GM20431 (cell line): Measurements from ENCODE around the gene C15orf61.

Experiments
- in situ Hi-C: fragments of 300-500 bp; cut with MseI, MboI; formaldehyde crosslinking; loops from one replicate; pipeline ENCODE4 v1.15.0; 2020; ENCODE audit warnings: low sequenced_read_pairs; ENCODE audit not compliant: unreplicated experiment

Gene C15orf61

DNA sequence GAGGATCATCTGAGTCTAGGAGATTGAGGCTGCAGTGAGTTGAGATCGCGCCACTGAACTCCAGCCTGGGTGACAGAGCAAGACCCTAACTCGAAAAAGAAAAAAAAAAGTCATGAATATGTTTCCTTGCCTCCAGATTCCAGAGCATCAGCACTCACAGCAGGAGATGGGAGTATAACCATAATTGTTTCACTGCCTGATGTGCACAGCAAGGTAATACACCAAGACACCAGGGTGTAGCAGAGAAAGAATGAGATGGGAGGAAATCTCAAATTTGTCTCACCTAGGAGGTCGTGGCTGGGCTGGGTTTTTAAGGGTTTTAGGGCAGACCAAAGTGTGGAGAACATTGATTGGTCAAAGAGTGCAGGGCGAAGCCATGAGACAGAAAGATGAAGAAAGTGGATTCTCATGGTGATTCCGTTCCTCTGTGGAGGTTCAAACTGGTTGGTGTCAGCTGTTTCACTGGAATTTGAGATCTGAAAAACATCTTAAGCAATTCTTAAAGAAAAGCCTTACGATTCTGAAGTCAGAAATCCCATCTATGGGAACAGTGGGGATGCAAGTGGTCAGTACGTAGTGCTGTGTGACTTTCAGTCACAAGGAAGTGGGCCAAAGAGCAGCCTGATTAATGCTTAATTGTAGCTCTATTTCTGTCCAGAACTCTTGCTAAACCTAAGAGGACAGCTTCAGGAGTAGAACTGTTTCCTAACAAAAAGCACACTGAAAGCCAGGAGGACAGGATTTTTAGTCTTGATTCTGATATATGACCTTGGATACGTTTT, 7.8 kb upstream of the C15orf61 start:
- in situ Hi-C loops = no loop called here

DNA sequence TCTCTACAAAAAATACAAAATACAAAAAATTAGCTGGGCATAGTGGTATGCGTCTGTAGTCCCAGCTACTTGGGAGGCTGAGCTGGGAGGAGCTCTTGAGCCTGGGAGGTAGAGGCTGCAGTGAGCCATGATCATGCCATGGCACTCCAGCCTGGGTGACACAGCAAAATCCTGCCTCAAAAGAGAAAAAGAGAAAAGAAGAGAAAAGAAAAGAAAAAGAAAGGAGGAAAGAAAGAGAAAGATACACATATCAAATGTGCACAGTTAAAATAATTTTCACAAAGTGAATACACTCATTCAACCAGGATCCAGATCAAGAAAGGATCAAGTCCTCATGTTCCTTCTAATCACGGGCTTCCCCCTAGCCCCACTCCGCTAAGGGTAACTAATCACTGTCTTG, 5.8 kb upstream of the C15orf61 start:
- in situ Hi-C loops = no loop called here

DNA sequence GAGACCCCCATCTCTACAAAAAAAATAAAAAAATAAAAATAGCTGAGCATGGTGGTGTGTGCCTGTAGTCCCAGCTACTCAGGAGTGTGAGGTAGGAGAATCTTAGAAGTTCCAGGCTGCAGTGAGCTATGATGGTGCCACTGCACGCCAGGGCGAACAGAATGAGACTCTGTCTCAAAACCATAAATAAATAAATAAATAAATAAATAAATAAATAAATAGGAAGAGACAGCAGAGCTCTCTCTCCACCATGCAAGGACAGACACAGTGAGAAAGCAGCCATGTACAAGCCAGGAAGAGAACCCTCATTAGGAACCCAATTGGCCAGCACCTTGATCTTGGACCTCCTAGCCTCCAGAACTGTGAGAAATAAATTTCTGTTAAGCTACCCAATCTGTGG, 5.4 kb upstream of the C15orf61 start:
- in situ Hi-C loops = no loop called here

DNA sequence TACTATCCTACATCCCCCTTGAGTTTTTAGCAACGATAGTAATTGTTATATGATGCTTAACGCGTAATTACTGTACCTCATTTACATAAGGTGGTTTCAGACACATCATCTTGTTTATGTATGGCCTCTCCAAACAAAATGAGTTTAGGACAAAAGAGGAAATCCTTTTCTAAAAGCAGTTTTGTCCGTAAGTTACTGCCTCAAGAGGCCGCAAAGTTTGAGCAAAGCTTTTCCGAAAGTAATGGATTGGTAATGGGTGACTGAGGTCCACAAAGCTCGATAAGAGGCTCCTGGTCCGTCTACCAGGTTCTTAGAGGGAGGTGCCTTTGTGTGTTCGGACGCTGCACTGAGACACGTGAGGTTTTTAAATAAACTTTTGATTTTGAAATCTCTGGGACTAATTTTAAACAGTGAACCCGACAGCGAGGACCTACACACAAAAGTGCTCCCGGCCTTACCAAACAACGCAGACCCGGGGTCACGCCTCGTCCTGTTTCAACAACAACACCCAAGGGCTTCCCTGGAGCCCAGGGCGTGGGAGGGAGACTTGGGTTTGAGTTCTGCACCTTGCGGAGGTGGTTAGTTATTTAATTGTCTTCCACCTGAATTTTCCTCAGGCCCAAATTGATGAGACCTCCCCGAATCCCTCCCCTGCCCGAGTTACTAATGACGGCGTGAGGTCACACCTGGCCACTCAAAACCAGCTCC, 456 bp upstream of the C15orf61 start:
- in situ Hi-C loops = no loop called here

DNA sequence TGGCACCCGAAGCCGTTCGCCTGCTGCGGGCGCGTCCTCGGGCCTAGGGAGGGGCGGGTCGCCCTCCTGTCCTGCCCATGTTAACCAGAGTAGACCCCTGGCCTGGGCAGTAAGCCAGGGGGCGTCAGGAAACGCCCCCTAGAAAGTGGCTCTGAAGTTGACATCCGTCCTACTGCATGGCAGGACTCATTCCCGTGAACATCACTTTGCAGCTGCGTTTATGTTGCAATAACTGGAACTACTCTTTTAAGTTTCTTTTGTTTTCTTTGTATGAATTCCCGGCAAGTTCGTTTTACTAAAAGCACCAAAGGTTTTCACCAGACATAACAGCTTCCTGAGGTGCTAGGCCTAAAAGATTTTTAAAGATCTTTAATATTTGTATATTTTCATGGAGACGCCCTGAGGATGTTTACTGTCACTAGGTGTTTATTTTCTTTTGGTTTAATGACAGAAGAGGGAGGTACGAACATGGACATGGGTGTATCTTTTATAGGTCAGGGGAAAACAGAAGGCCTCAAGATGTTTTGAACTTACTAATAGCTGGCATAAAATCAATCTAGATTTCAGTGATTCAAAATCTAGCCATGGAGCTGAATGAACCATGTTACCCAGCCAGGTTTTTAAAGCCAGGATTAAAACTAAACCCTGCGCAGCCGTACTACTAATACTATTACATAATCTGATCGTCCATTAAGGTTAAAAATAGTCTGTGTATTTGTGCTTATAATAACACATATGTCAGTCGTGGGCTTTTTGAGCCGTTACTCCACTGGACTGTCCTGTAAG, 1.0 kb downstream of the C15orf61 start:
- in situ Hi-C loops = no loop called here

DNA sequence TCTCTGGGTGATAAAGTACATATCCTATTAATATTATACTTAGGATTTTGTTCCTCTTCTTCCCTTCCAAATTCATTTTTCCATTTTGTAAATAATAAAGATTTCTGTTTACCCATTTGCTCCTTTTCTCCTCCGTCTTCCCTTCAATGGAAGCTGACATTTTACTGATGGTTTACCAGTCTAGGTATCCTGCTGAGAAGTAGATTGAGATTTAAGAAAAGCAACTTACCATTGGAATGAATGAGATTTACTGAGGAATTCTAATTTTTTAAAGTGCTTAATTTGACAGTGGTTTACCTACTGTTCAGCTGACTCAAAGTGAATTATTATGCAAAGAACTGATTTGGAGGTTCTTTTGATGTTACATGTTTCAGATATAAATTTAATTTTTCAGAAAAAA, 2.4 kb downstream of the C15orf61 start:
- in situ Hi-C loops = no loop called here

DNA sequence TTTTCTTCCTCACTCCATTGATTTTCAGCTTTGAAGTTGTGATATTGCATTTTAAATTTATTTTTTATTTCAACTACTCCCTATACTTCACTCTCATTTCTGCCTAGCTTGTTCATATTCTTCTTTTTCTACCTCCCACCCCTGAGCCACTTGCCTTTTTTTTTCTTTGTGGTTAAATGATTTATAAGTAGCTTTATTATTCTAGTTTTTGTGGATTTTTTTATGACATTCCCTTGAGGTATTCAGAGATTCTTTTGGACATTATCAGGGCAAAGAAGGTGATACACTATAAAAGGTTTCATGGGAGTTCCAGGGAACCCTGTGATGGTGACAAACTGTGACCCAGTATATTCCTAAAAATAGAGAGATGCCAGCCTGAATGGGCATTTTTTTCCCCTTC, 3.3 kb downstream of the C15orf61 start:
- in situ Hi-C loops = no loop called here

DNA sequence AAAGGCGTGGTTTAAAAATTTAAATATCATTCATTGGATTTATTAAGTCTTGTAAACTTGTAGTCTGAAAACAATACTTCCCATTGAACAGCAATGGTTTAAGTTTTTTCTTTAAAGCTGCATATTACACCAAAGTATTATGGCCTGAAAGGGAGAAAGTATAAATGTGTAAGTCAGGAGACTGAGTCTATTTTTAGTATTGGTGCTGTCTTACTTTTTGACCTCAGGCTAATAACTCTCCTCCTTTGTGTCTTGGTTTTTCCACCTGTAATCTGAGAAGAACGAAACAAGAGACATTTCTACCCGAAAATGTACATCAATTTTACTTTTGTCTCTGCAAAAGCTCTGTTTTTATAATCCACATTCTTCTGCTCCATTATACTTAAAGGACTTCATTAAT, 7.6 kb downstream of the C15orf61 start:
- in situ Hi-C loops = no loop called here

DNA sequence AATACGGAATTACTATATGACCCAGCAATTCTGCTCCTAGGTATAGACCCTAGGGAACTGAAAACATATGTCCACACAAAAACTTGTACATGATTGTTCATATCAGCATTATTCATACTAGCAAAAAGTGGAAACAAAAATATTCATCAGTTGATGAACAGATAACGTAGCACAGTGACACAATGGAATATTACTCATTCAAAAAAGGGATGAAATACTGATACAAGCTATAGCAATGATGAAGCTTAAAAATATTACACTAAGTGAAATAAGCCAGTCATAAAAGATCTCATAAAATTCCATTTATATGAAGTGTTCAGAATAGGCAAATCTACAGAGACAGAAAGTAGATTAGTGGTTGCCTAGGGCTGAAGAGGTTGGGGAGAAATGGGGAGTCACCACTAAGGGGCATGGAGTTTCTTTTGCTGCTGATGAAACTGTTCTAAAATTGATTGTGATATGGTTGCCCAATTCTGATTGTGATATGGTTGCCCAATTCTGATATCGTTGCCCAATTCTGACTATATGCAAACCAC, 10.5 kb downstream of the C15orf61 start:
- in situ Hi-C loops = no loop called here

DNA sequence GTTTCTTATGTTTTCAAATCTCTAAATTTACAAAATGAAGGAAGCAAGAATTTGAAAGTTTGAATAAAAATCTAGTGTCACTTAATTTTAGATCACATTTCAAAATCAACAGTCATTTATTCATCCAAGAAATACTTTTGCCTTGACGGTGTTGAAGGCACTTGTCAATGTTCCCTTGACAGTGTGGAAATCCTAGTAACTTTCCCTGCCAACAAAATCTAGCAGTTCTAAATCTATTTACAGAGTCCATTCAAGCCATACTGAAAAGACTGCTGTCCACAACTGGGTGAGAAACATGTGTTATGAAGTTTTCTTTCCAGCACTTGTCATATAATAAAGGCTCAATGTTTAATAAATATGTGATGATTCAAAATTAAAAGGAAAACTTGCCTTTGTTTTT, 12.9 kb downstream of the C15orf61 start:
- in situ Hi-C loops = no loop called here

DNA sequence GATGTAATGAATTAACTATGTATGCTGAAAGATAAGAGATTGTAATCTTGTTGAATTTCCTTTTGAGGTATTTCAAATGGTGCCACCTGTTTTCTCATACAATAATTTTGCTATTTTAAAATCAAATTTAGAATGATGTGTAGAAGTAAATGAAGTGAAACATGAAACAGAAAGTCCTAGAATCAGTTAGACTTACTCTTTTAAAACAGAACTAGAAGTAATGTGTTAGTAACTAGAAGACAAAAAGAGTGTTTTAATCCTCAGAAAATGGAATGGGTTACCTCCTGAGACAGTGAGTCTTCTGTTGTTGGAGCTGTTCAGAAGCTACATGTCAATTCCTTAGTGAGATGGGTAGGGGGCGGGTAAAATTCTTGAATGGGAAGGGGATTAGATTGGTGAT, 13.4 kb downstream of the C15orf61 start:
- in situ Hi-C loops = no loop called here

DNA sequence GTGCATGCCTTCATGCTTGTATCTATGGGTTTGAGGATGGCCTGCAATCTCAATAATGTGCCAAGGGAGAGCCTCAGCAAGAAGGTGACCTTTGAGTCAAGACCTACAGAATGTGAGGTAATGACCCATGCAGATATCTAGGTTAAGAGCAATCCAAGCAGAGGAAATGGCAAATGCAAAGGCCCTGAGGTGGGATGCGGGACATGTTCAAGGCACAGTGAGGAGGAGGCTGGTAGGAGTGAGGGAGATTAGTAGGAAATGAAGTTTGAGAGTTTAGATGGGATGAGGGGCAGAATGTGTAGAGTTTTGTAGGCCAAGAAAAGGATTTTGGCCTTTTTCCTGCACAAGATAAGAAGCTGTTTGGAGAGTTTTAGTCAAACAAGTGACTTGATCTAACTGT, 16.8 kb downstream of the C15orf61 start:
- in situ Hi-C loops = no loop called here

DNA sequence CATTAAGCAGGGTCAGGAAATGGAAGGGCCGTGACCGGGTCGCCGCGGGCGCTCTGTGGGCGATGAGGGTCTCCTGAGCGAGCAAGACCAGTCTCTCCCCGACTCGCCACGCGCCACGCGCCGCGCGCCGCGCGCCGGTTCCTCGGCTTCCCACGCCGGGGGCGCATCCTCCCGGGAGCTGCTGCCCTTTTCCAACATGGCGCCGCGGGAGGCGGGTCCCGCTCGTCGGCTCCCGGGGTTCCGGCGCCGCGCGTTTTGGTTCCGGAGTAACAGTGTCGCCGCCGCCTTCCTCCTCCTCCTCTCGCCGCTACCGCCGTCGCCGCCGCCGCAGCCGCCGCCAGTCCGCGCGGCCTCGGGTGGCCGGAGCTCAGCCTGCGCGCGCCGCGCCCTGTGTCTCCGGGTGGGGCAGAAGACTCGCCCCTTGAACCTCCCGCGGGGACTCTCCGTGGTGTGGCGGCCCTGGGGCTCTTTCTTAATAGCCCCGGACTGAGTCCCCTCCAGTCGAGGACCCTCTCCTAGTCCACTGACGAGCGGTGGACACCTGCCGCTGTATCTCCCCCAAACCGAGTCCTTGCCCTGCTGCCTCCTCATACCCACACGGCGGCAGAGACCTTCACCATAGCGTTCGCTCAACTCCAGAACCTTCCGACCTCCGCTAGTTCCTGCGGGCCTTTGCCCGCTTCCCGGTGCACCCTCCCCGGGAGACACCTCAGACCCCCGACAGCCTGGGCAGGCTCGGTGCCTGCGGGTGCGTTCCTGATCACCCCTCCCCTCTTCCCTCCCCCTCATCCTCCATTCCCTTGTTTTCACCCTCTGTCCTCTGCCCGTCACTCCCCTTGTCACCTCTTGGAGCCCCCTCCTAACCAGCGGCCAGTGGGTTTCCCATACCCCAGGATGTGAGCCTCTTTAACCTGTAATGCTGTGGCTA, 21.8 kb downstream of the C15orf61 start, which contains the start of gene MAP2K5:
TSS of gene MAP2K5 (plus strand) at position 284 of the 928 bp plus-strand sequence. CDS start at position 917, 633 bp downstream.
- in situ Hi-C loops = no loop called here

DNA sequence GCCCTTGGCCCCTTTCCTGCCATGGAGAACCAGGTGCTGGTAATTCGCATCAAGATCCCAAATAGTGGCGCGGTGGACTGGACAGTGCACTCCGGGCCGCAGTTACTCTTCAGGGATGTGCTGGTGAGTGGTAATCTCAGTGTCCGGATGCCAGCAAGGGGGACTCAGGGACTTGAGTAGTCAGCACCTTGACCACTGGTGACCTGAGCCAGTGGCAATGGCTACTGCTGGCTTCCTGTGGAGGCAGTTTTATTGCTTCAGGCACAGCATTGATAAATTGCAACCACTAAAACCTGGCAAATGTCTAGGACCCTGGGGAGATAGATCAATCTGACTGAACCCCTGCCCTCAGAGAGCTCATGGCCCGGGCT, 22.4 kb downstream of the C15orf61 start:
- in situ Hi-C loops = no loop called here

DNA sequence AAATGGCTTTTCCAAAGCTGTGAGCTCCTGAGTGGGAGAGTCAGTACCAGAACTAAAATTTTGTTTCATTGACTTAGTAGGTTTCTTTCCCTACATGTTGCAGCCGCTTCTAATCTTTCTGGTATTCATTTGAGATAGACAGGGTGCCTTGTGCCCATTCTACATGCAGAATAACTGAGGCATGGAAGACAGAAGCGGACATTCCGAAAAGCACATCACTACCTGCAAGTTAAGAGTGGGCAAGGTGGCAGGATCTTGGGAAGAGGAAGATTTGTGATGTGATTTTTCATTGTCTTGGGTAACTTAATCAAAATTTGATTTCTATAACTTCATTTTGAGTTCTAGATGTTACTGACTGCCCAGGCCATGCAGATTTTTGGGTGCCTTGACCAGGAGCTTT, 23.5 kb downstream of the C15orf61 start:
- in situ Hi-C loops = no loop called here

DNA sequence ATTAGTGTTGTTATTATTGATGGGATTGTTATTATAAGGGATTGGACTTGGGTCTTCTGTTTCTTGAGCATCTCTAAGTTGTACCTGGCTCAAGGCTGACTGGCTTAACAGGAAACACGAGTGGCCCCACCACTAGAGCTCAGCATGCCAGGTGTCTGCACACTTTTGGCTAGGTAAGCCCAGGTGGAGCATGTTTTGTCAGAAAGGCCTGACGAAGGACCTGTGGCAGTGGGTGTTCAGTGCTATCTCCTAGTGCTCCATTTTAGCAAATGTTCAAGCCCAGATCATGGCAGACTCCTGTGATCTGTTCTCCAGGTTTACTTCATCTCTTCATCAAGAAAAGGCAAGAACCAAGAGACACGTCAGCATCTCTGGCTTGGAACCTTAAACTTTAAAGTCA, 24.9 kb downstream of the C15orf61 start:
- in situ Hi-C loops = no loop called here

DNA sequence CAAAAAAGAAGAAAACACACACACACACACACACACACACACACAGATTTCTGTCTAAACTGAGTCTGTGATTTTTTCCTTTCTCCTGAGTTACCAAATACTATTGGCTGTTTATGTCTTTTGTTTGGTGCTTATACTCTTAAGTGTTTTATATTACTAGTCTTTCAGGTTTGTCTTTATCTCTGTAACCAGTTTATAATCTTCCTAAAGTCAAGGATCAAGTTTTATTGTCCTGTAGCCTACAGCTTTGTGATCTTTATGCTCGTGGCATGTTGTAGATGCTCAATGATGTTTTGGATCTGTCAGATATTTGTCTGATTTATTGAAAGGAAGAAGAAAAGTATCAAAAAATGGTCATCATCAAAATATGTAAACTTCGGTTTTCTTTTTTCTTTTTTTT, 26.1 kb downstream of the C15orf61 start:
- in situ Hi-C loops = no loop called here

DNA sequence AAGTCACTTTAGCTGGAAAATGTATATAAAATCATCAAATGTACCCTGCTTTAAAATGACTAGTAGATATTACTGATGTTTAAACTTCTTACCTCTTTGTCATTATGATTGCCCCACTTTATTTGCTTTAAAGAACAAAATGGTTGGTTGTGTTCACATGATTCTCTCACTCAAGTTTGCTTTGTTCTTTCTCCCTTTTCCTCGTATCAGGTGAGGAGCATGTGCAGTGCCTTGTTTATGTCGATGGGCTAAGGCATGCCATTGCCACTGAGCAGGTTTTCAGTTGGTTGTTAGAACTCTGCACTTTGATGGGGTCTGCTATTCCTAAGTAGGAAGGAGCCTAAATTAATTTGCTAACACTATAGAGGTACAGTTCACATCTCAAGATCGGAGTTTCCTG, 26.9 kb downstream of the C15orf61 start:
- in situ Hi-C loops = no loop called here

DNA sequence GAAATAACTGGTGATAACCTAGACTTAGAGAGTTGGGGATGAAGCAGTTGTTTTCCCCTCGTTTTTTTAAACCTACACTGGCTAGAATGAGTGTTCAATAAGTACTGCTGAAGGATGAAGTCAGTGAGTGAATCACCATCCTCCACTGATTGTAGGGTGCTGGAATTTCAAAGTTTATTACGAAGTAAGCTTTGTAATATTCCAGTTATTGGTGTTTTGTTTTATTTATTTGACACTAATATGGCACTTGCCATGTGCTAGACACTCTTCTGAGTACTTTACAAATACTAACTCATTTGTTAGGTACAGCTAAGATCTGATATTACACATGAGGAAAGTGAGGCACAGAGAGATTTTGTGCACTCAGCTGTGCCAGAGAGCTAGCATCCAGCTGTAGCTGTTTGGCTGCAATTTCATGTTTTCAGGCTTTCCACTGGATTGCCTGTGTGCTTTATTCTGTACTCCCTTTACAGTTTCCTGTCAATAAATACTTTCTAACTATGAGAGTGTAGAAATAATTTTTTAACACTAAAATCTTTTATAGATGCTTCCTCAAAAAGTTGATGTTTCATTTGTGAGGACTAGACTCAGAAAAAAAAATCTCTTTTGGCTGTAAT, 27.4 kb downstream of the C15orf61 start:
- in situ Hi-C loops = no loop called here
